Endodermal cell (in vitro differentiated cells): ENCODE results near the gene FFAR1. TPM values are rescaled to one million over a fixed set of nuclear protein-coding genes. Genes with fewer than 3 reads are reported as not detected.
A peak's percentile ranks its signal among the peaks of the same experiment; 100 is the strongest.

ENCODE experiments used
- DNase-seq: peaks from one replicate; pipeline ENCODE4 v3.0.0-alpha.2; 2017
- H3K27ac ChIP-seq: 2 replicates; pipeline ENCODE4 v1.5.1; 2013; ENCODE audit warnings: mild to moderate bottlenecking, low read depth, low read length, moderate library complexity
- H3K27me3 ChIP-seq: 2 replicates; pipeline ENCODE4 v1.6.1; 2013; ENCODE audit warnings: mild to moderate bottlenecking, low read length, moderate library complexity; ENCODE audit not compliant: insufficient read depth, control insufficient read depth, poor library complexity, severe bottlenecking
- H3K36me3 ChIP-seq: 2 replicates; pipeline ENCODE4 v1.7.0; 2013; ENCODE audit warnings: mild to moderate bottlenecking, low read length, moderate library complexity; ENCODE audit not compliant: control insufficient read depth, insufficient read depth
- H3K4me1 ChIP-seq: one replicate; pipeline ENCODE4 v1.7.0; 2013; ENCODE audit warnings: low read length; ENCODE audit not compliant: control insufficient read depth, insufficient read depth
- H3K4me3 ChIP-seq: 2 replicates; pipeline ENCODE4 v1.5.1; 2013; ENCODE audit warnings: mild to moderate bottlenecking, low read length, moderate library complexity
- H3K9ac ChIP-seq: 2 replicates; pipeline ENCODE4 v1.6.1; 2013; ENCODE audit warnings: mild to moderate bottlenecking, low read length, moderate library complexity; ENCODE audit not compliant: poor library complexity, severe bottlenecking; ENCODE audit errors: extremely low read depth
- H3K9me3 ChIP-seq: 2 replicates; pipeline ENCODE4 v1.6.1; 2013; ENCODE audit warnings: mild to moderate bottlenecking, low read length, moderate library complexity; ENCODE audit not compliant: control insufficient read depth
- H3K27ac Mint-ChIP-seq: 2 replicates; pipeline ENCODE4 v1.8.0; 2020; ENCODE audit warnings: mixed read lengths
- H3K27me3 Mint-ChIP-seq: 2 replicates; pipeline ENCODE4 v1.8.0; 2021; ENCODE audit warnings: mild to moderate bottlenecking, mixed read lengths; ENCODE audit not compliant: insufficient read depth
- H3K36me3 Mint-ChIP-seq: 2 replicates; pipeline ENCODE4 v1.8.0; 2020; ENCODE audit warnings: low read depth, mixed read lengths
- H3K4me1 Mint-ChIP-seq: 2 replicates; pipeline ENCODE4 v1.8.0; 2020; ENCODE audit warnings: mixed read lengths
- H3K4me3 Mint-ChIP-seq: 2 replicates; pipeline ENCODE4 v1.8.0; 2020; ENCODE audit warnings: mild to moderate bottlenecking, moderate library complexity, mixed read lengths
- H3K9me3 Mint-ChIP-seq: 2 replicates; pipeline ENCODE4 v1.8.0; 2020; ENCODE audit warnings: mild to moderate bottlenecking, mixed read lengths
- CTCF ChIP-seq: fragments of 200-600 bp; sonication (generic); conservative IDR thresholded peaks from 2 replicates; pipeline ENCODE4 v1.5.0; 2021; ENCODE audit warnings: antibody characterized with exemption, mild to moderate bottlenecking
- WGBS, 2 experiments: methylation state at CpG; one replicate each; pipeline versions ENCODE4 v1.1.5 to v1.1.7; 2013; ENCODE audit warnings: missing lambda C conversion rate in 2 of 2, mixed read lengths in 1 of 2; ENCODE audit not compliant: insufficient coverage in 1 of 2, insufficient read length in 1 of 2; 5-methylcytosine and 5-hydroxymethylcytosine counted together
- total RNA-seq, 2 donors: library from RNA; stranded (reverse); fragmentation: NEBNext Ultra II Directional in 1 of 2; extraction: Animal tissue kit (Norgen Biotek cat#: 25700) in 1 of 2; gene quantifications; 2 replicates in 1 of 2; 3 replicates in 1 of 2; pipeline ENCODE4 v1.2.1, GENCODE V29; 2021

The FFAR1 gene
- total RNA-seq, 2 donors from 2014 or later = not detected

- no peaks in the 10 kb centered on the region for H3K4me1 Mint-ChIP-seq
- no peak overlapping the region for H3K9ac ChIP-seq
- WGBS, 2 experiments = 93% methylated on average over 6 of the region's 6 CpGs
- no peak overlapping the region for H3K27ac ChIP-seq
- H3K36me3 ChIP-seq = no peaks in the 10 kb centered on the region
- H3K27me3 ChIP-seq = no peaks in the 10 kb centered on the region
- peaks cover 2% of the 10 kb centered on the region for H3K36me3 Mint-ChIP-seq
- DNase-seq = peak; percentile 5
- no peak overlapping the region for H3K4me3 ChIP-seq
- no peak overlapping the region for H3K4me3 Mint-ChIP-seq
- no peak for TF ChIP-seq CTCF
- H3K27ac Mint-ChIP-seq = no peak overlapping the region
- H3K9me3 Mint-ChIP-seq = peaks cover 61% of the 10 kb centered on the region
- peaks cover 14% of the 10 kb centered on the region for H3K27me3 Mint-ChIP-seq
- no peaks in the 10 kb centered on the region for H3K4me1 ChIP-seq
- peaks cover 41% of the 10 kb centered on the region for H3K9me3 ChIP-seq
Observed at GRCh38 chr19:35381926-35382325, 34.2 kb downstream of the FFAR1 start.

GRCh38 chr19:35383536-35383935 is 35.8 kb downstream of the FFAR1 start:
- H3K36me3 Mint-ChIP-seq = peaks cover 6% of the 10 kb centered on the region
- WGBS, 2 experiments = 92 to 100% methylated on average over 2 of the region's 2 CpGs
- Histone ChIP-seq H3K9me3 (peaks cover 57% of the 10 kb centered on the region), H3K36me3 (no peaks in the 10 kb centered on the region), H3K27me3 (no peaks in the 10 kb centered on the region), H3K4me3 (no peak overlapping the region), H3K27ac (no peak overlapping the region), H3K4me1 (no peaks in the 10 kb centered on the region), H3K9ac (no peak overlapping the region)
- TF ChIP-seq CTCF = no peak
- no peak overlapping the region for H3K27ac Mint-ChIP-seq
- H3K27me3 Mint-ChIP-seq = peaks cover 14% of the 10 kb centered on the region
- DNase-seq = no peak
- H3K4me3 Mint-ChIP-seq = no peak overlapping the region
- H3K9me3 Mint-ChIP-seq = peaks cover 68% of the 10 kb centered on the region
- no peaks in the 10 kb centered on the region for H3K4me1 Mint-ChIP-seq

- no peaks in the 10 kb centered on the region for H3K4me1 Mint-ChIP-seq
- no peak for TF ChIP-seq CTCF
- peaks cover 9% of the 10 kb centered on the region for H3K36me3 Mint-ChIP-seq
- 95% methylated on average over 6 of the region's 6 CpGs for WGBS, 2 experiments
- Histone ChIP-seq H3K27ac (no peak overlapping the region), H3K9me3 (peaks cover 56% of the 10 kb centered on the region), H3K36me3 (no peaks in the 10 kb centered on the region), H3K4me3 (peak overlapping the region; percentile 78), H3K4me1 (no peaks in the 10 kb centered on the region), H3K9ac (no peak overlapping the region), H3K27me3 (no peaks in the 10 kb centered on the region)
- no peak overlapping the region for H3K27ac Mint-ChIP-seq
- no peak for DNase-seq
- no peak overlapping the region for H3K4me3 Mint-ChIP-seq
- peaks cover 72% of the 10 kb centered on the region for H3K9me3 Mint-ChIP-seq
- peaks cover 1% of the 10 kb centered on the region for H3K27me3 Mint-ChIP-seq
Observed at GRCh38 chr19:35388277-35389054, 40.8 kb downstream of the FFAR1 start.
